GM12873 (cell line): ENCODE measurements around the gene ZNF281.

ENCODE experiments used
- CTCF ChIP-seq: IDR thresholded peaks from 2 replicates; pipeline ENCODE4 v1.5.1; 2012; ENCODE audit warnings: low read depth, mild to moderate bottlenecking, moderate library complexity, low read length, control low read depth; ENCODE audit not compliant: insufficient read depth; ENCODE audit errors: missing control alignments

ZNF281 gene

GRCh38 chr1:200428482-200429205 lies 18.8 kb upstream of the ZNF281 start:
- TF ChIP-seq CTCF, result no peak

- TF ChIP-seq CTCF, result no peak
These were observed 17.9 kb upstream of the ZNF281 start for GRCh38 chr1:200427744-200428143.

- TF ChIP-seq CTCF, result no peak
These were observed 16.4 kb upstream of the ZNF281 start for GRCh38 chr1:200426196-200426595.

- TF ChIP-seq CTCF, result no peak
These were observed 13.4 kb upstream of the ZNF281 start for GRCh38 chr1:200423235-200423634.

- no peak for TF ChIP-seq CTCF
These were observed 12.4 kb upstream of the ZNF281 start for GRCh38 chr1:200422211-200422610.

GRCh38 chr1:200415789-200416593 lies 6.2 kb upstream of the ZNF281 start:
- TF ChIP-seq CTCF, result no peak

GRCh38 chr1:200415227-200415626 lies 5.4 kb upstream of the ZNF281 start:
- no peak for TF ChIP-seq CTCF
